Measurements from ENCODE around the gene PRUNE2.

GRCh38 chr9:76658510-76659231, 247.2 kb downstream of the PRUNE2 start:
- TF ChIP-seq POLR2AphosphoS5 (IDR thresholded peaks at IDR 0.05; ENCODE audit: borderline replicate concordance, low read depth, low read length) (no peak), EZH2 (IDR thresholded peaks at IDR 0.05) (no peak)
